ENCODE data around the gene ROPN1B.
"Not testable (repeated sequence)": the region's sequence is repeated elsewhere in the genome, so short reads cannot be mapped to it uniquely, and the experiment has no call there.

DNA sequence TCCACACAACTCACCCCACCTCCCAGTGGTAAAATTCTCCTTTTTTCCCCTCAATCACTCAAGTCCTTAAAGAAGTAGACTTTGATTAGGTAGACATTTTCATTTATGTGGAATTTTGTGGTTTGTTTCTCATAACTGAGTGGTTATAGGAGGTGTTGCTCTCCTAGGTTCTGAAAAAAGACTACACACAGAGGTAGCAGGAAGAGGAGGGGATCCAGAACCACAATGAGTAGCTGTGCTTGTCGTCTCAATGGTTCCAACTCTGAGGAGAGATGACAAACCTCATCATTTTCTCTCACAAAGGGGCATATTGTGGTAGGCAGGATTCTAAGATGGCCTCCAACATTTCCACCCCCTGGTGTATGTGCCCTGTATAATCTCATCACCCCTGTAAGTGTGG lies 5.1 kb upstream of the ROPN1B start:
- TF ChIP-seq, protein P1, sequence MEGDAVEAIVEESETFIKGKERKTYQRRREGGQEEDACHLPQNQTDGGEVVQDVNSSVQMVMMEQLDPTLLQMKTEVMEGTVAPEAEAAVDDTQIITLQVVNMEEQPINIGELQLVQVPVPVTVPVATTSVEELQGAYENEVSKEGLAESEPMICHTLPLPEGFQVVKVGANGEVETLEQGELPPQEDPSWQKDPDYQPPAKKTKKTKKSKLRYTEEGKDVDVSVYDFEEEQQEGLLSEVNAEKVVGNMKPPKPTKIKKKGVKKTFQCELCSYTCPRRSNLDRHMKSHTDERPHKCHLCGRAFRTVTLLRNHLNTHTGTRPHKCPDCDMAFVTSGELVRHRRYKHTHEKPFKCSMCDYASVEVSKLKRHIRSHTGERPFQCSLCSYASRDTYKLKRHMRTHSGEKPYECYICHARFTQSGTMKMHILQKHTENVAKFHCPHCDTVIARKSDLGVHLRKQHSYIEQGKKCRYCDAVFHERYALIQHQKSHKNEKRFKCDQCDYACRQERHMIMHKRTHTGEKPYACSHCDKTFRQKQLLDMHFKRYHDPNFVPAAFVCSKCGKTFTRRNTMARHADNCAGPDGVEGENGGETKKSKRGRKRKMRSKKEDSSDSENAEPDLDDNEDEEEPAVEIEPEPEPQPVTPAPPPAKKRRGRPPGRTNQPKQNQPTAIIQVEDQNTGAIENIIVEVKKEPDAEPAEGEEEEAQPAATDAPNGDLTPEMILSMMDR (IDR thresholded peaks at IDR 0.05): not testable (repeated sequence)
- not testable (repeated sequence) for TF ChIP-seq POLR2A (IDR thresholded peaks at IDR 0.05)

All from prostate gland (tissue), 2 donors.